ENCODE measurements around the gene PLXDC1.
"Not testable (repeated sequence)": the region's sequence is repeated elsewhere in the genome, so short reads cannot be mapped to it uniquely, and the experiment has no call there.

The PLXDC1 gene

GRCh38 chr17:39035578-39035977, 115.9 kb downstream of the PLXDC1 start:
- H3K27me3 ChIP-seq (ENCODE audit: insufficient read depth, low read length); H3K4me1 ChIP-seq (ENCODE audit: insufficient read depth, low read length); H3K4me3 ChIP-seq (ENCODE audit: low read length); H3K36me3 ChIP-seq (ENCODE audit: insufficient read depth, low read depth, low read length); H3K9ac ChIP-seq (ENCODE audit: low read depth, low read length); H3K9me3 ChIP-seq (ENCODE audit: insufficient read depth, low read depth, low read length); H3K27ac ChIP-seq (ENCODE audit: low read length): not testable (repeated sequence)

- Histone ChIP-seq H3K9ac (ENCODE audit: low read depth, low read length) (no peak overlapping the region), H3K4me3 (ENCODE audit: low read length) (no peak overlapping the region), H3K4me1 (ENCODE audit: insufficient read depth, low read length) (no peaks in the 10 kb centered on the region; the same call in 1 of the 2 replicates), H3K27ac (ENCODE audit: low read length) (no peak overlapping the region), H3K27me3 (ENCODE audit: insufficient read depth, low read length) (peaks cover 31% of the 10 kb centered on the region), H3K36me3 (ENCODE audit: insufficient read depth, low read depth, low read length) (no peaks in the 10 kb centered on the region), H3K9me3 (ENCODE audit: insufficient read depth, low read depth, low read length) (no peaks in the 10 kb centered on the region; the same call in 1 of the 2 replicates)
These were observed 122.7 kb downstream of the PLXDC1 start for GRCh38 chr17:39028690-39029089.

GRCh38 chr17:39027455-39028035, 123.9 kb downstream of the PLXDC1 start:
- peak overlapping the region; percentile 71 for H3K4me3 ChIP-seq (ENCODE audit: low read length)
- H3K9ac ChIP-seq (ENCODE audit: low read depth, low read length) = no peak overlapping the region
- H3K4me1 ChIP-seq (ENCODE audit: insufficient read depth, low read length) = no peaks in the 10 kb centered on the region; the same call in 1 of the 2 replicates
- no peak overlapping the region for H3K27ac ChIP-seq (ENCODE audit: low read length)
- H3K9me3 ChIP-seq (ENCODE audit: insufficient read depth, low read depth, low read length) = no peaks in the 10 kb centered on the region; the same call in 1 of the 2 replicates
- no peaks in the 10 kb centered on the region for H3K36me3 ChIP-seq (ENCODE audit: insufficient read depth, low read depth, low read length)
- H3K27me3 ChIP-seq (ENCODE audit: insufficient read depth, low read length) = peaks cover 31% of the 10 kb centered on the region

GRCh38 chr17:39026980-39027451, 124.4 kb downstream of the PLXDC1 start:
- H3K9ac ChIP-seq (ENCODE audit: low read depth, low read length) = peak overlapping the region; percentile 37; the same call in 1 of the 2 replicates
- peak overlapping the region; percentile 71 for H3K4me3 ChIP-seq (ENCODE audit: low read length)
- H3K27ac ChIP-seq (ENCODE audit: low read length) = no peak overlapping the region
- H3K27me3 ChIP-seq (ENCODE audit: insufficient read depth, low read length) = peaks cover 31% of the 10 kb centered on the region
- H3K4me1 ChIP-seq (ENCODE audit: insufficient read depth, low read length) = no peaks in the 10 kb centered on the region; the same call in 1 of the 2 replicates
- no peaks in the 10 kb centered on the region for H3K36me3 ChIP-seq (ENCODE audit: insufficient read depth, low read depth, low read length)
- no peaks in the 10 kb centered on the region; the same call in 1 of the 2 replicates for H3K9me3 ChIP-seq (ENCODE audit: insufficient read depth, low read depth, low read length)

- H3K27ac ChIP-seq (ENCODE audit: low read length); H3K36me3 ChIP-seq (ENCODE audit: insufficient read depth, low read depth, low read length); H3K9me3 ChIP-seq (ENCODE audit: insufficient read depth, low read depth, low read length); H3K9ac ChIP-seq (ENCODE audit: low read depth, low read length); H3K4me1 ChIP-seq (ENCODE audit: insufficient read depth, low read length): not testable (repeated sequence)
- Histone ChIP-seq H3K27me3 (ENCODE audit: insufficient read depth, low read length) (peaks cover 31% of the 10 kb centered on the region), H3K4me3 (ENCODE audit: low read length) (peak overlapping the region; percentile 71; the same call in 1 of the 2 replicates)
These were observed 125.1 kb downstream of the PLXDC1 start for GRCh38 chr17:39026346-39026745.

- Histone ChIP-seq H3K9me3 (ENCODE audit: insufficient read depth, low read depth, low read length) (no peaks in the 10 kb centered on the region), H3K4me3 (ENCODE audit: low read length) (no peak overlapping the region), H3K36me3 (ENCODE audit: insufficient read depth, low read depth, low read length) (no peaks in the 10 kb centered on the region), H3K27me3 (ENCODE audit: insufficient read depth, low read length) (peaks cover 21% of the 10 kb centered on the region), H3K27ac (ENCODE audit: low read length) (no peak overlapping the region), H3K4me1 (ENCODE audit: insufficient read depth, low read length) (peaks cover 6% of the 10 kb centered on the region; the same call in 1 of the 2 replicates), H3K9ac (ENCODE audit: low read depth, low read length) (no peak overlapping the region)
These were observed 128.5 kb downstream of the PLXDC1 start for GRCh38 chr17:39022924-39023323.

- H3K9me3 ChIP-seq (ENCODE audit: insufficient read depth, low read depth, low read length); H3K9ac ChIP-seq (ENCODE audit: low read depth, low read length); H3K4me3 ChIP-seq (ENCODE audit: low read length); H3K36me3 ChIP-seq (ENCODE audit: insufficient read depth, low read depth, low read length); H3K27me3 ChIP-seq (ENCODE audit: insufficient read depth, low read length); H3K4me1 ChIP-seq (ENCODE audit: insufficient read depth, low read length); H3K27ac ChIP-seq (ENCODE audit: low read length): not testable (repeated sequence)
These were observed 131.4 kb downstream of the PLXDC1 start for GRCh38 chr17:39020037-39020436.

GRCh38 chr17:39018267-39019134, 132.9 kb downstream of the PLXDC1 start:
- H3K4me3 ChIP-seq (ENCODE audit: low read length) = no peak overlapping the region
- no peaks in the 10 kb centered on the region for H3K27me3 ChIP-seq (ENCODE audit: insufficient read depth, low read length)
- H3K4me1 ChIP-seq (ENCODE audit: insufficient read depth, low read length) = 0 out of 2 replicates have a peak, but pooled peaks cover 6% of the 10 kb centered on the region
- no peaks in the 10 kb centered on the region for H3K9me3 ChIP-seq (ENCODE audit: insufficient read depth, low read depth, low read length)
- no peak overlapping the region for H3K9ac ChIP-seq (ENCODE audit: low read depth, low read length)
- H3K27ac ChIP-seq (ENCODE audit: low read length) = no peak overlapping the region
- no peaks in the 10 kb centered on the region for H3K36me3 ChIP-seq (ENCODE audit: insufficient read depth, low read depth, low read length)

GRCh38 chr17:39016193-39017153, 135.0 kb downstream of the PLXDC1 start:
- no peaks in the 10 kb centered on the region for H3K36me3 ChIP-seq (ENCODE audit: insufficient read depth, low read depth, low read length)
- no peaks in the 10 kb centered on the region for H3K27me3 ChIP-seq (ENCODE audit: insufficient read depth, low read length)
- H3K4me3 ChIP-seq (ENCODE audit: low read length) = no peak overlapping the region
- H3K9me3 ChIP-seq (ENCODE audit: insufficient read depth, low read depth, low read length) = no peaks in the 10 kb centered on the region
- H3K4me1 ChIP-seq (ENCODE audit: insufficient read depth, low read length) = peaks cover 10% of the 10 kb centered on the region
- H3K9ac ChIP-seq (ENCODE audit: low read depth, low read length) = no peak overlapping the region
- no peak overlapping the region for H3K27ac ChIP-seq (ENCODE audit: low read length)

- H3K4me1 ChIP-seq (ENCODE audit: insufficient read depth, low read length) = peaks cover 13% of the 10 kb centered on the region
- no peaks in the 10 kb centered on the region for H3K36me3 ChIP-seq (ENCODE audit: insufficient read depth, low read depth, low read length)
- H3K27ac ChIP-seq (ENCODE audit: low read length) = no peak overlapping the region
- H3K9me3 ChIP-seq (ENCODE audit: insufficient read depth, low read depth, low read length) = no peaks in the 10 kb centered on the region
- H3K27me3 ChIP-seq (ENCODE audit: insufficient read depth, low read length) = no peaks in the 10 kb centered on the region
- no peak overlapping the region for H3K9ac ChIP-seq (ENCODE audit: low read depth, low read length)
- H3K4me3 ChIP-seq (ENCODE audit: low read length) = no peak overlapping the region
These were observed 135.9 kb downstream of the PLXDC1 start for GRCh38 chr17:39015546-39015935.

GRCh38 chr17:39014795-39015545, 136.5 kb downstream of the PLXDC1 start:
- Histone ChIP-seq H3K4me1 (ENCODE audit: insufficient read depth, low read length) (peaks cover 13% of the 10 kb centered on the region), H3K27me3 (ENCODE audit: insufficient read depth, low read length) (no peaks in the 10 kb centered on the region), H3K36me3 (ENCODE audit: insufficient read depth, low read depth, low read length) (no peaks in the 10 kb centered on the region), H3K27ac (ENCODE audit: low read length) (no peak overlapping the region), H3K4me3 (ENCODE audit: low read length) (no peak overlapping the region), H3K9ac (ENCODE audit: low read depth, low read length) (no peak overlapping the region), H3K9me3 (ENCODE audit: insufficient read depth, low read depth, low read length) (no peaks in the 10 kb centered on the region)

Measured in iPS-20b (cell line).